Esophagus squamous epithelium (tissue), 4 donors: Measurements from ENCODE around the gene TSHZ2.

Source experiments
- CTCF ChIP-seq, 6 experiments: fragments of 450-650 bp in 4 of 6; fragments of 200-600 bp in 2 of 6; sonication (generic) in 2 of 6; IDR thresholded peaks; one replicate each; pipeline ENCODE4 v1.5.1; 2016 to 2019; ENCODE audit warnings: antibody characterized with exemption in 6 of 6, mild to moderate bottlenecking in 4 of 6, moderate library complexity in 4 of 6
- POLR2A ChIP-seq, 4 donors: fragments of 450-650 bp; IDR thresholded peaks; one replicate each; pipeline ENCODE4 v1.6.1; 2017; ENCODE audit warnings: antibody characterized with exemption in 4 of 4, mild to moderate bottlenecking in 4 of 4, moderate library complexity in 3 of 4

GRCh38 chr20:53425941-53426340 lies 453.8 kb downstream of the TSHZ2 start:
- TF ChIP-seq POLR2A (IDR thresholded peaks at IDR 0.05) (no peak), CTCF (IDR thresholded peaks at IDR 0.05) (no peak)
